HG03520 (cell line): ENCODE results near the gene CD59.
A peak's percentile ranks its signal among the peaks of the same experiment; 100 is the strongest.
"Not testable (repeated sequence)": the region's sequence is repeated elsewhere in the genome, so short reads cannot be mapped to it uniquely, and the experiment has no call there.

Experiments used
- ATAC-seq: cut with Tn5 transposase; IDR thresholded peaks from one replicate; pipeline ENCODE4 v1.9.1; 2021; ENCODE audit warnings: mild to moderate bottlenecking, moderate library complexity; ENCODE audit not compliant: unreplicated experiment

CD59 gene

DNA sequence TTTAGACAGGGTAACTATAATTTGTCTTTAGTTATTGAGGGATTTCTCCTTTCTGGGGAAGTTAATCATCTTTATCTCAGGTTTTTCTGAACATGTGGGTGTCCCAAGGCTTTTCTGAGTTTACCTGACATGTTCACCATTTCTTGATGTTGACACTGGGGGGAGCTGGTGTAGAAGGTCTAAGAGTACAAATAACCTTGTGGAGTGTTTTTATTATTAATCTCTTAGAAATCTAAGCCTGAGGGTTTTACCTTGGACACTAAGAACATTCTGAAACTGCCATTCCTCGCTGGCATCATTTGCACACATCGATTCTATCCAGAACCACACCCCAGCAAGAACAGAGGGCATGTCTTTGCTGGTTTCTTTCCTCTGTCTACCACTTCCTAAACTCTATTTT, 20.0 kb downstream of the CD59 start:
- no peak for ATAC-seq

DNA sequence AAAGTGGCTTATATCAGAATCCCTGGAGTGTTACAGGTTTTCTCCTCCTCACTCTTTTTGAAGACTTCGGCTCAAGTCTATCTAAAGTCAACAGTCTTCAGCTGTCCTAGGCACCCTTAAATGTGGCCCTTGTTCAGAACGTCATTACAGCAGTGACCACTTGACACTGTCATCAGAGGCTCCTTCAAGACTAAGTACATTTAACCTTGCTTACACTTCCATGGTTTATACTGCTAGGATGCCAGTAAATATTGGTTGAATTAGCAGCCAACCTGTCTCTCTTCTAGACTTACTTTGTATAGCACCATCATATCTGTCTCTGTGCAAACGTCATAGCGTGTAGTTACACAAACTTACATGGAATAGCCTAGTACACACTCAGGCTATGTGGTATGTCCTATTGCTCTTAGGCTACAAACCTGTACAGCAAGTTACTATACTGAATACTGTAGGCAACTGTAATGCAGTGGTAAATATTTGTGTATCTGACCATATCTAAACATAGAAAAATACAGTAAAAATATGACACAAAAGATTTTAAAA, 22.3 kb downstream of the CD59 start:
- no peak for ATAC-seq

DNA sequence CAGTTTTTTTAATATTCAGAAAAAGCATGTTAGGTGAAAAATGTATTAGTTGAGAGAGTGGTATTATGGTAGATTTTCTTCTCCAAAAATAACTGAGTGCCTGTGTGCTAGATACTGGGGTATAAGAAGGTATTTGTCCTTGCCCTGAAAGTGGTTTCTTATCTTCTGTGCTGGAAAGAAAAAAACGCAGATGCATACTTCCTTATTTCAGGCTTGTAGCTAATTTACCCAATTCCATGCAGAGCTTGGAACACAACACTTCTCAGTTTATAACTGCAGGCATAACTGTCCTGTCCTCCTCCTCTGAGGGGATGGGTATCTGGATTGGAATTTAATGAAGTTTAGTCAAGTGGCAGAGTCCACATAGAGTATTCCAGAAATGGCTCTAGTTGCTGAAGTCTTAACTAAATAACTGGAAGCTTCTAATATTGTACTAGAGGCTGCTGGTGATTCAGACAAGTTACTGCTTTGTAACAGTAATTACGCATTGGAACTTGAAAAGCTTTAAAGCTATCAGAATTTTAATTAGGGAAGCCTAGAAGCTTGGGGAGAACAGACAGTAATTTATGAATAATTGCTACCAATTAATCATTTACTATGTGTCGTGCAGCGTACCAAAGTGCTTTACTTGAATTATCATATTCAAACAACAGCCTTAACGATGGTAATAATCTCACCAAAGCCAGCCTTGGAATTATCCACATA, 22.9 kb downstream of the CD59 start:
- no peak for ATAC-seq

DNA sequence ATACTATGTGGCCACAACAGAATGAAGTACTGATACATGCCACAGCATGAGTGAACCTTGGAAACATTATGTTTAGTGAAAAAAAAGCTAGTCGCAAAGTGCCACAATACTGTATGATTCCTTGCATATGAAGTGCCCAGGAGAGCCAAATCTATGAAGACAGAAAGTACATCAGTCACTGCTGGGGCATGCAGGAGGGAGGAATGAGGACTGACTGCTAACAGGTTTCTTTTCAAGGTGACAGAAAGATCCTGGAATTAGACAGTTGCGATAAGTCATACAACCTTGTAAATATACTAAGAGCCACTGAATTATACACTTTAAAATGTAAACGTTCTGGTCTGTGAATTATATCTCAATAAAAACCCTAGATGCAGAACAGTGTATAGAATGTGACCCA, 23.8 kb downstream of the CD59 start:
- no peak for ATAC-seq

DNA sequence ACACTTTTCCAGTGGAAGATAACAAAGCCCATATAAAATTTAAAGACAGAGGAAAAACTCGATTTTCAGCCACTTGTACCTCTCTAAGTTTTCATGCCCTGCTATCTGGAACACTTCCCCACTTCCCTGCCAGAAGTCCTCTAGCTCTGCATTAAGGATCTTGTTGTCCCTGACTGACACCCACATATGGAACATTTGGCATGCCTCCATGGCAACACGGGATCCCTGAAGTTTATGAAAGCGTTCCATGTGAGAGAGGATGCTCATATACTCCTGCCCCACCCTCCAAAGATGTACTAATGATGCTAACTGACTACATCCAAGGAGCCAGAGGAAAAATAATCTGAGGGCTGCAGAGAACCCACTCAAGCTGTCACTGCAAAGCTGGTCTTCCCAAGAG, 26.8 kb downstream of the CD59 start:
- ATAC-seq, result no peak

DNA sequence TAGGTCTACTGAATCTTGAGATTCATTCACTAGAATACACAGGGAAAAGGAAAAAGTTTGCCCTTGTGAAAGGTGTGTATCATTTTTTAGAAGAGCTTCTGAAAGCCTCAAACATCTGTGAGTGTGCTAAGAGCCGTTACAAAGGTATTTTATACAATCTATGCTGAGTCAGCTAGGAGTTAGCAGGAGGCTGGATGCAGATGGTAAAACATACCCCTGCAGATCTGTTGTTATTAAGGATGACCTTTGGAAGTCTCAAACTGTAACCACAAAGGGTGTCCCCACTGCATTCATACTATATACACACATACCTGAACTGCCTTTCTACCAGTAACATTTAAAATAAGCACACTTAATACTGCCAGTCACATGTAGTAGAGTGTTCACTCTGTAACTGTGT, 27.2 kb downstream of the CD59 start:
- ATAC-seq, result no peak

DNA sequence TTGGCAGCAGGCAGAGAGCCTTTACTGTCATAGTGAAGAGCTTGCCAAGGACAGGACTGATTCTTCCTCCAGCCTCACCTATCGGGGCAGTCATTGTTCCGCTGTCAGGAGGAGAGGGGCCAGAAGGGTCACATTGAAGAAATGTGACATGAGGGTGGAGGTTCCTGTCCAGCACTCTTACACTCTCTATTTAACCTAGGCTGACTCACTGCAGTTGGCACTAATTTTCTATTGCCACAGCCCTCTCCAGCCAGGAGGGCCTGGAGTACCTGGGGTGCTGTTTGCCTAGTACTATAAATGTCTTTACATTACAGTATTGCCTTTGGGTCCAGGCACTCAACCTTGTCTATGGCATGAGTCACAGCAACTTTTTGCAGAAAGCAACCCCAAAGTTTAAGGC, 28.4 kb downstream of the CD59 start:
- not testable (repeated sequence) for ATAC-seq

DNA sequence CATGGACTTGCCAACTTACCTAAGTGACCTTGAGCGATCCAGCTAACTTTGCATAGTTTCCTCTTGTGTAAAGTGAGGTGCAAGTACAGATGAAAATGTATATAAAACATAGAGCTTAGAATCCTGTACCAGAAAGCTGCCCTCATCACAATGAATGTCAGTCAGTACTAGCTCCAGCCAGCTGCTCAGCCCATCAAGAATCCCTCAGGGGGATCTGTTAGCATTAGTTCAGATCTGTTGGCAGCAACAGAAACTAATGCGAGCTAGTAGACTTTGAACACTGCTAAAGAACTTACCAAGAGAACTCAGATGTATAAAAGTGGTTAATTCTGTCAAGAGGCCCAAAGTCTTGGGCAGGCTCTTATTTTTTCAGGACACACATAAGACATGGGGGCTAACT, 29.3 kb downstream of the CD59 start:
- ATAC-seq, result no peak

DNA sequence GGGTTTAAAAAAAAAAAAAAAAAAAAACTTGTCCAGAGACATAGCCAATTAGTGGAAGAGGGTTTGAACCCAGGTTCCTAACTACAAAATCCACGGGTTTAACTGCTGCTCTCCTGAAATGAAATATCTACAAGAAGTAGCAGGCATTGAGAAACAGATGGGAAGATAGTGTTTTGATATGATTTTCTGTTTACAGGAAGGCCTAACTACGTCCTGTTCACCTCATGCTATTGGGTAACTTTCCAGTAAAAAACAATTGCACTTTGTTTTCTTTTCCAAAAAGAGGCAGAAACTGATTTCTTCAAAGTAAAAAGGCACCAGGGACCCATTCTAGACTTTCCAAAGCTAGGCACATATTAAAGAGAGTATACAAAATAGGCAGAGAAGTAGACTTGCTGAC, 29.7 kb downstream of the CD59 start:
- ATAC-seq, result no peak

DNA sequence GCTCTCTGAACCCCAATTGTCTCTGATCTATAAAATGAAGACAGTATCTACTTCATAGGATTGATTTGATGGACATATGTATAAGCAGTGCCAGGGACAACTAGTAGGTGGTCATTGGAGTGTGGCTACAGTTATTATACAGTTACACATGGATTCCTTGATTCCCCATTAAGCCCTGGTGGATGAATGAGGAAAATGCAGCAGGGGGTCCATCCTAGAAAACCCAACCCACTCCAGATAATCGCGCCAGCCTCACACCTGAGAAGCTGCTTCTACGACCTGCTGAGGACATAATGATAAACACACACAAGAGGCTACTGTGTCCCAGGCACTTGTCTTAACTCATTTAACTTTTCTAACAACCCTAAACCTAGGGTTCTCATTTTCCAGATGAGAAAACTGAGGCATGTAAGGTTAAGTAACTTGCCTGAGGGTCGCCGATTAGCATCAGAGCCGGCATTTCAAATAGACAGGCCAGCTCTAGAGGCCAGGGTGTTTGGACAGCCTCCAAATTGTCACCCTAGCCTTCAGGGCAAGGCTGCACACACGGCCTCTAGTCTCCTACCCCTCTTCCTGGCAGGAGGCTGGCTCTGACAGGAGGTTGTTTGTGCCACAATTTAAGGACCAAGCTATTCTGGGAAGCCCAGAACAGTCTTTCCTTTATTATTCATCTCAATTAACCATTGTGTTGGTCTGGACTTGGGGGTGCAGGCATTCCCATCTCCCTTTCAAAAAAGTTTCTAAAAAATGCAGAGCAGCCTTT, 31.8 kb downstream of the CD59 start:
- no peak for ATAC-seq

DNA sequence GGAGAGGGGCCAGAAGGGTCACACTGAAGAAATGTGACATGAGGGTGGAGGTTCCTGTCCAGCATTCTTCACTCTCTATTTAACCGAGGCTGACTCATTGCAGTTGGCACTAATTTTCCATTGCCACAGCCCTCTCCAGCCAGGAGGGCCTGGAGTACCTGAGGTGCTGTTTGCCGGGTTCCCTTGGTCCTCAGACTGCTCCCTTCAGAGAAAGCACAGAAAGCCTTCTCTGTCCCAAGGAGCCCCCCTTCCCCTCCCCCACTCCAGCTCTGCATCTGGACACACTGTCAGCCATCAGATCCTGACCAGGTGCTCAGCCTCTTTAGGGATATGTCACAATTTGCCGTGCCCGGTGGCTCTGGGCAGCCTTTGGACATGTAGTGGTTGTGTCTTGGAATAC, 32.4 kb downstream of the CD59 start:
- no peak for ATAC-seq

DNA sequence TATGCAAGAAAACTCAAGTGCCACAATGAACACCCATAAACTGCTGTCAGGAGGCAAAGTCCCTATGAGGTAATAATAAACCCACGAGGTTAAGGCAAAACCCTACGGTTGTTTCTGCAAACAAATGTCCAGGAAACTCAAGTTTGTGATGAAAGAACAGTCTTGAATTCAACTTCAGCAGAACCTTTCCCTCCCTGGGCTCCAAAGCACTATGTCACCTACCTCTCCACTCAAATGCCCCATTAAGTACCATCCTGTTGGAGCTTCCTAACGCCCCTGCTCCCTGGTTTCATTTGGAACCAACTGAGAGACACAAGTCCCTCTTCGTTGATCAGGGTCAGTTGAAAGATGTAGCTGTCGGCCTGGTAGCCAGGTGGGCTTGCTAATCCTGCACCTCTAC, 33.0 kb downstream of the CD59 start:
- ATAC-seq, result no peak

DNA sequence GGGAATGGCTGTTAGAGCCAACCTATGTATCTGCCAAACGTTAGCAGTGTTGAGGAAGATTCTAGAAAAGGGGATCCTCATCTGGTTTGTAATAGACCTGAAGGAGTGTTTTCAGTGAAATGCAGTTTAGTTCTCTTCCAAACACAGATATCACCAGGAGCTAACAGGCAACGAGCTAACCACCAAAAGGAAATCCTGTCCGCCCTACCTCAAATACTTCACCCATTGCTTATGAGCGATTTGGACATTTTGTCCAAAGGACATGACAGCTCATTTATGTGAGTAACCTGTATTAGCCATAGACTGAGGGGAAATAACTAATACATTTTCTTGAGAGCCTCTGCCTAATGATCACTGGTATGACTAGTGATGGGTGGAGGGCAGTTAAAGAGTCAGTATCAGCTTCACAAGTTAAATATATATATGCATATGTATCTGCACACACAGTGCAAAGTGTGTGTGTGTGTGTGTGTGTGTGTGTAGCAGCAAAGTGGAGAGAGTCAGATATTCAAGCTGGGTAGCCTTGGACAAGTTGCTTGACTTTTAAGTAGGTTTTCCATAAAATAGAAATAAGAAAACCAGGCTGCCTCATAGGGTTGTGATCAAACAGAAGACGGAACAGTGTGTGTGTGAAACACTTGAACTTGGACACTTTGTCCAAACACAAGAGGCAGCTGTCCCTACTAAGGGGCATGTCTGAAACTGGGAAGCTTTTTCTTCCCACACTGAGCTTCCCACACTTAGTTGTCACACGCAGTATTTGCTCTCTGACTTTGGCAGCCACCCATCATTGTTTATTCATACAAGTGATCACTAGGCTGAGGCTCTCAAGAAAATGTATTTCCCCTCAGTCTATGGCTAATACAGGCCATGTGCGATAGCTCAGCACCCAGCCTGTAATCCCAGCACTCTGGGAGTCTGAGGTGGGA, 34.7 kb downstream of the CD59 start:
- ATAC-seq, result no peak

DNA sequence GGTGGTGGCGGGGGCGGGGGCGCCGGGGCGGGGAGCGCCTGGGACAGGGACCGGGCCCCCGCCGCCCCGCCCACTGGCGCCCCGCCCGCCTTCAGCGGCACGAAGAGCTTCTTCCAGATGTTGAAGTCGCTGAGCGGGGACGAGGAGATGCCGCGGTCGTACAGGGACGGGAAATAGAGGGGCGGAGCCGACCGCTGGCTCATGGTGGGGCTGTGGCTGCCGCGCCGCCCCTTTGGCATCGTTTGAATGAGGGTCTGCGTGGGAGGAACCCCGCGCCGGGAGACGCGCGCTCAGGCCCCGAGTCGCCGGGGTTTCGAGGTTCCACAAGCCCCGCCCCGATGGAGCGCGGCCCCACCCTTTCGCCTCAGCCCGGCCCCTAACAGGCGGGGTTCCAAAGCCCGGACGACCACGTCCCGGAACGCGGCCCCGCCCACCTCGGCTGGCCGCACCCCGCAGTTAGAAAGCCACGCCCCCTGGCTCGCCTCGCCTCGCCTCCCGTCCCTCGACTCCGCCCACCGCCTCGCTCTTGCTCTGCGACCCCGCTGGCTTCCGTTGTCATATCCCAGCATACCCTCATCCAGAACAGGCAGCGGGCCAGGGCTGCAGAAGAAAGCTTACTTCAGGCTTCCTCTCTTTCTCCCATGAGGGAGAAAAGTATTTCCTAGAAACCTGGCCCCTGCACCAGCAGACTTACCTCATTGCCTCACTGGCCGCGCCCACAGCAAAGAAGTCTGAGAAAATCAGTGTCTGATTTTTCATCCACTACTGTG, 35.5 kb downstream of the CD59 start, which contains the start of gene C11orf91:
Gene C11orf91 (minus strand): TSS at position 325 of the 770 bp plus-strand sequence. CDS start 86 bp downstream, at position 239.
- peak; percentile 84 for ATAC-seq

DNA sequence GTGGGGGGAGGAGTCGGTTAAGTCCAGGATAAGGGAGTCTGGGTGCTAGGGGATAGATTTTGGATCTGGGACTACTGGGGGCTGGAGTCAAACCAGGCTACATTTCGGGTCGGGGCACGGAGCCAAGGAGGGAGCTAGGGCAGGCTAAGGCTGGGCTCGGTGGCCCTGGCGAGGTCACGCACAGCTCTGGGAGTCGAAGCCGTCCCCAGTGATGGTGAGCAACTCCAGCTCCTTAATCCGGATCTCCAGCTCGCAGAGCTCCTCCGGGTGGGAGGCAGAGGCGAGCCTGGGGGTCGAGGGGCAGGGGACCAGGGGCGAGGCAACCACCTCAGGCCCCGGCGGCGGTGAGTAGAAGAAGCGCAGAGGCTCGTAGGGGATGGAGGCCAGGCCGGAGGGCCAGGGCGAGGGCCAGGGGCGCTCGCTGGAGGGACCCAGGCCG, 36.1 kb downstream of the CD59 start:
- no peak for ATAC-seq

DNA sequence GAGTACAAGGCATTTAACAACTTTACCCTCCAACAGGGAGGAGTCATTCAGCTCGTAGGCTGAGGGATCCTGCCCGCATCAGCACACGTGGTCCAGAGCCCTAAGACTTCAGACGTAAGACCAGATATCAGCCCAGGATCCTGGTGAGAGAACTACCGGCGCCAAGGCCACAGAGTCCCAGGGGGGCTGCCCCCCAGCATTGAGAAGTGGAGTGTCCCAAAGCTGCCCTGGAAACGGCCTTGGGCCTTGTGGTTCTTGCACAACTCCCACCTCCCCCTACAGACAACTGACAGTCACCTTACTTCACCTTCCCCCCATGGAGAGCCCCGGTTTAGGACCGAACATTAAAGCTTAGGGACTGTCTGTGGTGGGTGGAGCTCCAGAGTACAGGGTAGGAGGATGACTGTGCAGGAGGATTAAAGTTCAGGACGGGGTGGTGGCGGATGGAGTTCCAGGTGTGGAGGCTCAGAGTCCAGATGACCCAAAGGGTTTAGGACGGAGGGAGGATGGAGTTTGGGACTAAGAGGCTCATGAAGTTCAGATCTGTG, 36.6 kb downstream of the CD59 start:
- ATAC-seq, result no peak

DNA sequence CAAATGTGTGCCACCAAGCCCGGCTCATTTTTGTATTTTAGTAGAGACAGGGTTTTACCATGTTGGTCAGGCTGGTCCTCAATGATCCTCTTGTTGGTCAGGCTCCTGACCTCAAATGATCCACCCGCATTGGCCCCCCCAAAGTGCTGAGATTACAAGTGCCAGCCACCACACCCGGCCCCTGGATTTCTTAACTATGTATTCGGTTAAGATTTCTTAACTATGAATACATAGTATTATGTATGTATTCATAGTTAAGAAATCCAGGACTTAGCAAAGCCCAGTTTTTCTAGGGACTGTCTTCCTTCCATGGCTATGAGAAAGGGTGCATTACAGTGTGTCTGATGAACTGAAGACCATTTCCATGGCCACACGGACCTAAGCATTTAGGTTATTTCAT, 37.3 kb downstream of the CD59 start:
- ATAC-seq, result no peak

DNA sequence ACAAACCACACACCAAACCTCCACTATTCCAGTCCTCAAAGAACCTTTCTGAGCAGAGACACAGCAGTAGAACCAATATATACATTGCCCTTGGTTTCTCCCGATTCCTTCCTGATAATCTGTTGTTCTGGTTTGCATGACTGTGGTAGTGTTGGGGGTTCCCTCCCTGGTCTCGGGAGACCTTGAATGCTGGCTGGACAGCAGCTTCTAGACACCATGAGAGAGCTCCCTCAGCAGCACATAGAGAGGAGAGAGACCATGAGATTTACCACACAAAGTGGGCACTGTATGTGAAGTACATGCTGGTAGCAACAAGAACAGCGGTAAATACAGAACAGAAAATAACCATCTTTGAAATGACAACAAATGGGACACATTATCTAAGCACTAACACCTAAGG, 38.2 kb downstream of the CD59 start:
- ATAC-seq, result no peak

DNA sequence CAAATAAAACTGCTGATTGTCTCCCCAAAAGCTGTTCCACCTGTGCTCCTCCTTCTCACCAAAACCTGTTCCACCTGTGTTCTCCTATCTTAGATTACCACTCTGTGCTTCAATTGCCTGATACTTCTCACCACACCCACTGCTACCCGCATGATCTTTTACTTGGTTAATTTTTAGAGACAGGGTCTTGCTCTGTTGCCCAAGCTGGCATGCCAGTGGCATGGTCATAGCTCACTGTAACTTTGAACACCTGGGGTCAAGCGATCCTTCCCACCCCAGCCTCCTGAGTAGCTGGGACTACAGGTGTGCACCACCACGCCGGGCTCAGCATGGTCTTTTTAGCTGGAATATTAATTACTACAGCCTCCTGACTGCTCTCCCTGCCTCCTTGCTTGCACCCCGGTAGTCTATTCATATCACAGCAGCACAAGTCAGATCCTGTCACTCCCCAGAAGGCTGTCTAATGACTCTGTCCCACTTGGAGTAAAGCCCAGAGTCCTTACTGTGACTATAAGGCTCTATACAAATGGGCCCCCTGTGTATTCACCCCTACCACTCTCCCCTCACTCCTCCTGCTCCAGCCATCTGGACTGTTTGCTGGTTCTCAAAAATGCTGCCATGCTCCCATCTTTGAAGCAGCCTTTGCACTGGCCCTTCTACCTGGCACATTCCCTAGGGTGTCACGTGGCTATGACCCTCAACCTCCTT, 39.1 kb downstream of the CD59 start:
- ATAC-seq, result no peak
